ENCODE results near the gene HGS. TPM values are rescaled to one million over a fixed set of nuclear protein-coding genes. Genes with fewer than 3 reads are reported as not detected.

The HGS gene
- total RNA-seq, 4 donors from 2014 or later, result 91.0 to 181 (median 107) TPM

- 81% methylated on average over 6 of the region's 10 CpGs for WGBS
- Histone ChIP-seq H3K27ac (no peak overlapping the region), H3K27me3 (peaks cover 52% of the 10 kb centered on the region), H3K4me3 (no peak overlapping the region), H3K4me1 (peaks cover 6% of the 10 kb centered on the region), H3K9me3 (no peaks in the 10 kb centered on the region), H3K36me3 (no peaks in the 10 kb centered on the region)
- DNase-seq (ENCODE audit: low spot score in 2 of 2), result no peak
- no peak for TF ChIP-seq POLR2A (IDR thresholded peaks at IDR 0.05)
- no peak for TF ChIP-seq EP300 (IDR thresholded peaks at IDR 0.05)
- no peak for TF ChIP-seq POLR2AphosphoS5 (IDR thresholded peaks at IDR 0.05)
- TF ChIP-seq, protein P1, sequence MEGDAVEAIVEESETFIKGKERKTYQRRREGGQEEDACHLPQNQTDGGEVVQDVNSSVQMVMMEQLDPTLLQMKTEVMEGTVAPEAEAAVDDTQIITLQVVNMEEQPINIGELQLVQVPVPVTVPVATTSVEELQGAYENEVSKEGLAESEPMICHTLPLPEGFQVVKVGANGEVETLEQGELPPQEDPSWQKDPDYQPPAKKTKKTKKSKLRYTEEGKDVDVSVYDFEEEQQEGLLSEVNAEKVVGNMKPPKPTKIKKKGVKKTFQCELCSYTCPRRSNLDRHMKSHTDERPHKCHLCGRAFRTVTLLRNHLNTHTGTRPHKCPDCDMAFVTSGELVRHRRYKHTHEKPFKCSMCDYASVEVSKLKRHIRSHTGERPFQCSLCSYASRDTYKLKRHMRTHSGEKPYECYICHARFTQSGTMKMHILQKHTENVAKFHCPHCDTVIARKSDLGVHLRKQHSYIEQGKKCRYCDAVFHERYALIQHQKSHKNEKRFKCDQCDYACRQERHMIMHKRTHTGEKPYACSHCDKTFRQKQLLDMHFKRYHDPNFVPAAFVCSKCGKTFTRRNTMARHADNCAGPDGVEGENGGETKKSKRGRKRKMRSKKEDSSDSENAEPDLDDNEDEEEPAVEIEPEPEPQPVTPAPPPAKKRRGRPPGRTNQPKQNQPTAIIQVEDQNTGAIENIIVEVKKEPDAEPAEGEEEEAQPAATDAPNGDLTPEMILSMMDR (IDR thresholded peaks at IDR 0.05), result no peak
Observed at GRCh38 chr17:81651692-81652091, 32.1 kb upstream of the HGS start.

DNA sequence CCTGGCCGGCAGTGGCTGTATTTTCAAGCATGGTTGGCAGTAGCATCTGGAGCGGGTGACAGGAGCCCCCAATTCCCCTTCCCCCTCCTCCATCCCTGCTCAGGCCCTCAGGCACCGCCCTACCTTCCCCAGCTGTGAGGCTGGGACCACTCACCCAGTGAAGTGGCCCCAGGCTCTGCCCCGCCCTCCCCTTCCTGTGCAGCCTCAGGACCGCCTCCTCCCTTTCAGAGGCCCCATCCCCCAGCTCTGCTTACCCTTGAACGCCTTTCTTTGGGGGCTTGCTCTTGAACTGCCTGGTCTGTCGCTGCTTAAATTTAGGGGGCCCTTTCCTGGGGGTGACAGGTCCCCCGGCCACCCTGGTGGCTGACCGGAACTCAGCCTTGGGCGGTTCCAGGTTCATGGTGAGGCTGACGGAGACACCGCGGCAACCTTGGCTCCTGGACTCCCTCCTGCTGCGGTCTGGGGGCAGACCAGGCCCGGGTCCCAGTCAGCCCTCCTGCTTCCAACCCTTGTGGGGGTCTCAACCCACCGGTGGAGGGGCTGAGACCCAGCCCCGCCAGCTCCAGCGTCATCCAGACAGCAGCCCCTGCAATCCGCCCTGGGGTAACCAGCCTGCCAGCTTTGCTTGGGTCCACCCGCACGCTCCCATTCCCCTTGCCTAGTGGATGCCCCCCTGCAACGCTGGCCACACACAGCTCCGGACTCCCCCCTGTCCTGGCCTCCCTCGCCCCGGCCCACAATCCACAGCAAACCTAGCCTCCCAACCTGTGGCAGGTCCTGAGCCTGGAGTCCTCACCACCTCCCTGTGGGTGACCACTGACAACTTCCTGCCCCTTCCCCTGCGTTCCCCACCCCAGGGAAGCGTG, 30.7 kb upstream of the HGS start:
- TF ChIP-seq EP300 (IDR thresholded peaks at IDR 0.05) (no peak), POLR2A (IDR thresholded peaks at IDR 0.05) (no peak), POLR2AphosphoS5 (IDR thresholded peaks at IDR 0.05) (no peak)
- TF ChIP-seq, protein P1 (IDR thresholded peaks at IDR 0.05), result no peak

GRCh38 chr17:81655378-81656117, 28.3 kb upstream of the HGS start:
- no peak for DNase-seq (ENCODE audit: low spot score in 2 of 2)
- Histone ChIP-seq H3K4me1 (peaks cover 5% of the 10 kb centered on the region), H3K4me3 (no peak overlapping the region), H3K36me3 (no peaks in the 10 kb centered on the region), H3K9me3 (no peaks in the 10 kb centered on the region), H3K27me3 (peaks cover 20% of the 10 kb centered on the region), H3K27ac (no peak overlapping the region)
- TF ChIP-seq POLR2A (IDR thresholded peaks at IDR 0.05), result no peak
- TF ChIP-seq EP300 (IDR thresholded peaks at IDR 0.05), result no peak
- TF ChIP-seq, protein P1 (IDR thresholded peaks at IDR 0.05), result no peak
- TF ChIP-seq POLR2AphosphoS5 (IDR thresholded peaks at IDR 0.05), result no peak
- 53% methylated on average over 5 of the region's 18 CpGs for WGBS

More for the DNA sequence above, 30.7 kb upstream of the HGS start:
- Histone ChIP-seq H3K27ac (no peak overlapping the region), H3K4me3 (peak overlapping the region; percentile 19), H3K4me1 (peaks cover 3% of the 10 kb centered on the region), H3K27me3 (peaks cover 44% of the 10 kb centered on the region), H3K36me3 (no peaks in the 10 kb centered on the region), H3K9me3 (no peaks in the 10 kb centered on the region)
- DNase-seq (ENCODE audit: low spot score in 2 of 2), result no peak
- 41% methylated on average over 22 of the region's 27 CpGs for WGBS

- DNase-seq (ENCODE audit: low spot score in 2 of 2), result no peak
- Histone ChIP-seq H3K27me3 (peaks cover 14% of the 10 kb centered on the region), H3K4me1 (peaks cover 6% of the 10 kb centered on the region), H3K36me3 (no peaks in the 10 kb centered on the region), H3K9me3 (no peaks in the 10 kb centered on the region), H3K27ac (no peak within 1 kb of the TSS), H3K4me3 (no peak within 1 kb of the TSS)
- WGBS, result 96% methylated on average over 5 of the region's 15 CpGs
- no peak for TF ChIP-seq EP300 (IDR thresholded peaks at IDR 0.05)
Observed at GRCh38 chr17:81656118-81656743, 27.6 kb upstream of the HGS start, which contains the start of gene PDE6G. TSS of gene PDE6G (minus strand) at chr17:81656542. CDS start at chr17:81653305, 3,237 bp downstream.

DNA sequence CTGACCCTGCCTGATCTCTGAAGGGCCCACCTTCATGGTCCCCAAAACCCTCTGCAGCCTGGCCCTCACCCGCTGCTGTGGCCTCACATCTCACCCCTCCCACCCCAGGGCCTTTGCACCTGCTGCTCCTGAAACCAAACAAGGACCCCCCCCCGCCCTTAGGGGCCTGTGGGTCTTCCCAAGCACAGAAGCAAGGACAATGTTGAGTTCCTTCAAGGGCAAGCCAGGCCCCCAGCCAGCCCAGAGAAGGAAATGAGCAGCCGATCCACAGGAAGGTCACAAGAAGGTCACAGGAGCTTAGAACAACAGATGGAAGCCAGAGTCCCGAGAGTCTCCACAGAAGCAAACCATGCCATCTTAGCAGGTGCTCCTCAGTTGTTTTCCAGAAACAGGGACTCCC, 27.0 kb upstream of the HGS start:
- no peak overlapping the region for H3K27ac ChIP-seq
- no peak for DNase-seq (ENCODE audit: low spot score in 2 of 2)
- 40% methylated on average over 1 of the region's 4 CpGs for WGBS
- peaks cover 8% of the 10 kb centered on the region for H3K27me3 ChIP-seq
- H3K4me3 ChIP-seq, result no peak overlapping the region
- H3K36me3 ChIP-seq, result no peaks in the 10 kb centered on the region
- peaks cover 8% of the 10 kb centered on the region for H3K4me1 ChIP-seq
- no peaks in the 10 kb centered on the region for H3K9me3 ChIP-seq
- TF ChIP-seq, protein P1 (IDR thresholded peaks at IDR 0.05), result no peak
- TF ChIP-seq EP300 (IDR thresholded peaks at IDR 0.05) (no peak), POLR2AphosphoS5 (IDR thresholded peaks at IDR 0.05) (no peak), POLR2A (IDR thresholded peaks at IDR 0.05) (no peak)
